IMR-90 (cell line): ENCODE data around the gene SLC52A3. TPM values are rescaled to one million over a fixed set of nuclear protein-coding genes. Genes with fewer than 3 reads are reported as not detected.

Experiments used
- ATAC-seq: fragments of 200-7000 bp; cut with Tn5 transposase; 2 replicates; pipeline ENCODE4 v1.9.1; 2020; ENCODE audit warnings: low read depth, mild to moderate bottlenecking, moderate library complexity
- BruUV-seq: library from RNA; stranded (reverse); fragments of 400-500 nt; replicated peaks from 2 replicates; lab custom pipeline; 2021; lab: Mats Ljungman, UMichigan
- CTCF ChIA-PET: fragments of 300-600 bp; formaldehyde crosslinking; extraction: SDS; loops from one replicate; lab custom pipeline; 2021; ENCODE audit warnings: antibody characterized with exemption; lab: Yijun Ruan, JAX
- POLR2A ChIA-PET: fragments of 300-600 bp; sonication (Branson Sonifier 250); formaldehyde crosslinking; loops from one replicate; lab custom pipeline; 2022; ENCODE audit warnings: antibody characterized with exemption; ENCODE audit not compliant: unreplicated experiment; lab: Charles Lee
- DNase-seq: peaks from one replicate; pipeline ENCODE4 v3.0.0; 2013
- H2AFZ ChIP-seq: replicated peaks from 2 replicates; pipeline ENCODE3; 2013; ENCODE audit warnings: low read length, mild to moderate bottlenecking; ENCODE audit not compliant: poor library complexity
- H2AK5ac ChIP-seq: 2 replicates; pipeline ENCODE4 v1.6.1; 2013; ENCODE audit warnings: low read depth, low read length, inconsistent platforms
- H2AK9ac ChIP-seq: replicated peaks from 2 replicates; pipeline ENCODE3; 2013; ENCODE audit warnings: mild to moderate bottlenecking, low read depth, low read length, moderate library complexity; ENCODE audit not compliant: poor library complexity
- H2BK120ac ChIP-seq: 2 replicates; pipeline ENCODE4 v1.6.1; 2013; ENCODE audit warnings: low read depth, low read length, inconsistent platforms
- H2BK15ac ChIP-seq: 3 replicates; pipeline ENCODE4 v1.6.1; 2013; ENCODE audit warnings: low read depth, low read length, inconsistent platforms
- H2BK20ac ChIP-seq: 2 replicates; pipeline ENCODE4 v1.6.1; 2013; ENCODE audit warnings: low read depth, mild to moderate bottlenecking, inconsistent platforms, low read length, moderate library complexity
- H2BK5ac ChIP-seq: 2 replicates; pipeline ENCODE4 v1.6.1; 2013; ENCODE audit warnings: mild to moderate bottlenecking, low read depth, low read length, inconsistent platforms; ENCODE audit not compliant: poor library complexity, severe bottlenecking
- H3K14ac ChIP-seq: replicated peaks from 2 replicates; pipeline ENCODE4 v1.6.1; 2013; ENCODE audit warnings: low read depth, low read length, inconsistent platforms
- H3K18ac ChIP-seq: 2 replicates; pipeline ENCODE4 v1.6.1; 2013; ENCODE audit warnings: low read depth, low read length, control low read depth
- H3K23ac ChIP-seq: 2 replicates; pipeline ENCODE4 v1.6.1; 2013; ENCODE audit warnings: low read depth, low read length, inconsistent platforms
- H3K27ac ChIP-seq: 2 replicates; pipeline ENCODE4 v1.5.1; 2013; ENCODE audit warnings: mild to moderate bottlenecking, control low read depth, low read length; ENCODE audit not compliant: insufficient read depth
- H3K27me3 ChIP-seq: 2 replicates; pipeline ENCODE4 v1.6.1; 2013; ENCODE audit warnings: low read length; ENCODE audit not compliant: control insufficient read depth, insufficient read depth
- H3K36me3 ChIP-seq: 2 replicates; pipeline ENCODE4 v1.6.1; 2013; ENCODE audit warnings: low read length, mixed read lengths; ENCODE audit not compliant: control insufficient read depth, insufficient read depth
- H3K4ac ChIP-seq: 2 replicates; pipeline ENCODE4 v1.6.1; 2013; ENCODE audit warnings: low read depth, low read length, inconsistent platforms
- H3K4me1 ChIP-seq: 2 replicates; pipeline ENCODE4 v1.6.1; 2013; ENCODE audit warnings: low read length, mixed read lengths; ENCODE audit not compliant: control insufficient read depth, insufficient read depth
- H3K4me2 ChIP-seq: 2 replicates; pipeline ENCODE4 v1.6.1; 2013; ENCODE audit warnings: low read depth, mild to moderate bottlenecking, control low read depth, low read length, moderate library complexity
- H3K4me3 ChIP-seq: 2 replicates; pipeline ENCODE4 v1.5.1; 2013; ENCODE audit warnings: low read depth, mild to moderate bottlenecking, control low read depth, low read length, moderate library complexity; ENCODE audit not compliant: insufficient read depth
- H3K56ac ChIP-seq: 2 replicates; pipeline ENCODE4 v1.6.1; 2013; ENCODE audit warnings: low read length, inconsistent platforms; ENCODE audit not compliant: insufficient read depth; ENCODE audit errors: extremely low read depth
- H3K79me1 ChIP-seq, 2 experiments: 2 replicates each; pipeline ENCODE4 v1.6.1; 2013; ENCODE audit warnings: low read length in 2 of 2, inconsistent platforms in 1 of 2, low read depth in 1 of 2
- H3K9ac ChIP-seq: 2 replicates; pipeline ENCODE4 v1.6.1; 2013; ENCODE audit warnings: low read depth, low read length, control low read depth
- H3K9me1 ChIP-seq: 2 replicates; pipeline ENCODE4 v1.6.1; 2013; ENCODE audit warnings: low read length, inconsistent platforms; ENCODE audit not compliant: insufficient read depth
- H3K9me3 ChIP-seq: 2 replicates; pipeline ENCODE4 v1.6.1; 2013; ENCODE audit warnings: low read length; ENCODE audit not compliant: control insufficient read depth, insufficient read depth
- H4K20me1 ChIP-seq: 2 replicates; pipeline ENCODE4 v1.6.1; 2013; ENCODE audit warnings: low read length, inconsistent platforms; ENCODE audit not compliant: insufficient read depth
- H4K5ac ChIP-seq: 2 replicates; pipeline ENCODE4 v1.6.1; 2013; ENCODE audit warnings: mild to moderate bottlenecking, low read depth, low read length, control low read depth
- H4K8ac ChIP-seq, 2 experiments: 2 replicates each; pipeline ENCODE4 v1.6.1; 2013; ENCODE audit warnings: low read depth in 2 of 2, low read length in 2 of 2, control low read depth in 1 of 2, inconsistent platforms in 1 of 2
- H4K91ac ChIP-seq: 2 replicates; pipeline ENCODE4 v1.6.1; 2013; ENCODE audit warnings: low read depth, low read length, inconsistent platforms; ENCODE audit not compliant: insufficient read depth
- BHLHE40 ChIP-seq: fragments of 150-350 bp; IDR thresholded peaks from 2 replicates; pipeline ENCODE4 v1.6.1; 2016; ENCODE audit warnings: mild to moderate bottlenecking, low read depth, low read length
- CHD1 ChIP-seq: IDR thresholded peaks from 2 replicates; pipeline ENCODE4 v1.6.1; 2012; ENCODE audit warnings: low read depth, low read length, improper control_type of control experiment
- CTCF ChIP-seq: conservative IDR thresholded peaks from 2 replicates; pipeline ENCODE4 v1.5.1; 2012; ENCODE audit warnings: mild to moderate bottlenecking, low read depth, low read length, improper control_type of control experiment
- FOS ChIP-seq: fragments of 150-350 bp; IDR thresholded peaks from 2 replicates; pipeline ENCODE4 v1.6.1; 2016; ENCODE audit warnings: low read depth, low read length
- POLR2A ChIP-seq: IDR thresholded peaks from 2 replicates; pipeline ENCODE4 v1.6.1; 2012; ENCODE audit warnings: mild to moderate bottlenecking, low read depth, low read length
- RAD21 ChIP-seq: IDR thresholded peaks from 2 replicates; pipeline ENCODE4 v1.6.1; 2012; ENCODE audit warnings: low read length, improper control_type of control experiment
- RCOR1 ChIP-seq: IDR thresholded peaks from 2 replicates; pipeline ENCODE4 v1.6.1; 2012; ENCODE audit warnings: mild to moderate bottlenecking, low read length, improper control_type of control experiment; ENCODE audit not compliant: insufficient replicate concordance
- SMC3 ChIP-seq: fragments of 150-350 bp; IDR thresholded peaks from 2 replicates; pipeline ENCODE4 v1.6.1; 2016; ENCODE audit warnings: low read depth, mild to moderate bottlenecking, antibody characterized with exemption, low read length, moderate library complexity
- WGBS, 2 experiments: methylation state at CpG; one replicate each; pipeline versions ENCODE4 v1.1.5 to v1.1.7; 2013; ENCODE audit warnings: missing lambda C conversion rate in 2 of 2; ENCODE audit not compliant: insufficient read length in 1 of 2; ENCODE audit errors: extremely low coverage in 2 of 2; 5-methylcytosine and 5-hydroxymethylcytosine counted together
- dilution Hi-C: fragments of 300-500 bp; cut with HindIII; formaldehyde crosslinking; loops from one replicate; pipeline ENCODE4 v1.14.3; 2018; ENCODE audit warnings: low sequenced_read_pairs; ENCODE audit not compliant: unreplicated experiment
- in situ Hi-C: fragments of 300-500 bp; cut with MboI; formaldehyde crosslinking; loops from 3 replicates; pipeline ENCODE4 v1.14.3; 2019; ENCODE audit warnings: low sequenced_read_pairs, inconsistent platforms, mixed read lengths
- intact Hi-C: fragments of 100-400 bp; cut with micrococcal nuclease; formaldehyde crosslinking; loops from 2 replicates; pipeline ENCODE4 v1.10.0; 2022
- polyA plus RNA-seq, 3 experiments: library from polyadenylated mRNA; depleted of rRNA; stranded (reverse); fragments of >200 nt; gene quantifications; 2 replicates each; pipeline ENCODE4 v1.2.3, GENCODE V29; 2012; ENCODE audit warnings: low replicate concordance in 1 of 3
- total RNA-seq: library from RNA; depleted of rRNA; stranded (reverse); fragments of >200 nt; gene quantifications from 2 replicates; pipeline ENCODE4 v1.2.3, GENCODE V29; 2012

SLC52A3 gene
- total and polyA plus RNA-seq, 2 of the 4 experiments (the other 2 are of a cell fraction), result not detected

- no peak overlapping the region for H3K27ac ChIP-seq
- POLR2A ChIA-PET, result no interaction called here
- peak overlapping the region; percentile 17 for H2AFZ ChIP-seq
- H3K9me3 ChIP-seq, result peaks cover 3% of the 10 kb centered on the region; the same call in 1 of the 2 replicates
- H3K18ac ChIP-seq, result no peak overlapping the region
- no peak overlapping the region for H2BK20ac ChIP-seq
- WGBS, 2 experiments, result no CpG with 5 or more reads among the region's 2 CpGs
- H3K9me1 ChIP-seq, result no peaks in the 10 kb centered on the region
- DNase-seq (no peak), ATAC-seq (no peak)
- H4K91ac ChIP-seq, result no peak overlapping the region
- peaks cover 23% of the 10 kb centered on the region for H3K27me3 ChIP-seq
- no peak overlapping the region for H3K9ac ChIP-seq
- H3K79me1 ChIP-seq, result no peaks in the 10 kb centered on the region
- dilution Hi-C loops (no loop called here), intact Hi-C loops (no loop called here), in situ Hi-C loops (no loop called here)
- no peak overlapping the region for H2AK5ac ChIP-seq
- no peak overlapping the region for H2BK120ac ChIP-seq
- no peak overlapping the region for H2BK5ac ChIP-seq
- no peak overlapping the region for H2AK9ac ChIP-seq
- H3K23ac ChIP-seq, result no peak overlapping the region
- no peaks in the 10 kb centered on the region for H4K20me1 ChIP-seq
- no peak overlapping the region for H2BK15ac ChIP-seq
- no peaks in the 10 kb centered on the region for H3K4me1 ChIP-seq
- TF ChIP-seq BHLHE40, result no peak
- TF ChIP-seq RCOR1, result no peak
- no peak for TF ChIP-seq CHD1
- no peak for TF ChIP-seq FOS
- TF ChIP-seq SMC3, result no peak
- TF ChIP-seq CTCF, result no peak
- no peak for TF ChIP-seq RAD21
- no peak for TF ChIP-seq POLR2A
- no peak overlapping the region for H3K14ac ChIP-seq
- H3K4ac ChIP-seq, result no peak overlapping the region
- H4K8ac ChIP-seq, result no peak overlapping the region
- no peak overlapping the region for H3K4me2 ChIP-seq
- no TSS peak for BruUV-seq
- no peak overlapping the region for H3K4me3 ChIP-seq
- no peak overlapping the region for H3K56ac ChIP-seq
- H4K5ac ChIP-seq, result no peak overlapping the region
- CTCF ChIA-PET, result no interaction called here
- H3K36me3 ChIP-seq, result no peaks in the 10 kb centered on the region
These were observed 56.7 kb downstream of the SLC52A3 start for GRCh38 chr20:711576-711975.
